Measurements from ENCODE around the gene IGDCC3. TPM values are rescaled to one million over a fixed set of nuclear protein-coding genes. Genes with fewer than 3 reads are reported as not detected.

IGDCC3 gene
- total and polyA plus RNA-seq, 2 of the 8 experiments (the other 6 are each of a cell fraction or from before 2014, with no cell fraction given): 26.8 to 45.7 TPM

DNA sequence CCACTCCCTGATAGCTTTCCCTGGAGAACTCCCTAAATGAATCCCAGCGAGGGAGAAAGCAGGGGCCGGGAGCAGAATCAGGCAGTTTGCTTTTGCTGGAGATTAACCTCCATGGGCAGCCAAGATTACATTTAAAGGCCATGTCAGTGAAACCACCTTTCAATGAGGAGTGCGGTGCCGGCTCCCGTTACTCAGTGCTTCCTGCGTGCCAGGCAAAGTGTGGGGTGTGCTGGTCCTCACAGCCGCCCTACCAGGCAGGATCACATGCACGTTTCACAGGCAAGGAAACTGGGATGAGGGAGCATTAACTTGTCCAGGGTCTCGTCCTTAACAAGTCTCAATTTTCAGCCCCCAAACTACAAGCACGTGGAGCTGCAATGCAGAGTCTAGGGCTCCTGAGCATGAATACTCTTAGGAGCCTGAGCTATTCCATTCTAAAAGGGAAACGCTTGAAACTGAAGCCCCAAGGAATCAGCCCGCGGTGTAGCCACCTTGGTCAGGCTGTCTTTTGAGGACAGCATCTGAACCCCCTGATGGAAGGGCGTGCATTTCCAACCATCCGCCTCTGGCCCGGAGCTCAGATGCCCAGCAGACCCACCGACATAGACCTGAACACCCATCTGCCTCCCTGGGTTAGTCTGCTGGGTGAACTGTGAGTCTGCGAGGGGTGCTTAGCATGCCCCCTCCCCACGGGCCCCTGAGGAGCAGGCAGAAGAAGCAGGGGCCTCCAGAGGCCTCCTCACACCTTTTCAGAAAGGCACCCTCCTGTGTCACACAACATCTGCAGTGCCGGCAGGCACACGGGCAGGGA is 5.6 kb downstream of the IGDCC3 start (continued):
- TF ChIP-seq CEBPB (IDR thresholded peaks at IDR 0.05; ENCODE audit: low read depth, low read length): no peak
- no peak for TF ChIP-seq NRF1 (IDR thresholded peaks at IDR 0.05; ENCODE audit: low read depth, low read length)
- TF ChIP-seq, protein P1, sequence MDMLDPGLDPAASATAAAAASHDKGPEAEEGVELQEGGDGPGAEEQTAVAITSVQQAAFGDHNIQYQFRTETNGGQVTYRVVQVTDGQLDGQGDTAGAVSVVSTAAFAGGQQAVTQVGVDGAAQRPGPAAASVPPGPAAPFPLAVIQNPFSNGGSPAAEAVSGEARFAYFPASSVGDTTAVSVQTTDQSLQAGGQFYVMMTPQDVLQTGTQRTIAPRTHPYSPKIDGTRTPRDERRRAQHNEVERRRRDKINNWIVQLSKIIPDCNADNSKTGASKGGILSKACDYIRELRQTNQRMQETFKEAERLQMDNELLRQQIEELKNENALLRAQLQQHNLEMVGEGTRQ (IDR thresholded peaks at IDR 0.05; ENCODE audit: low read length): no peak
- no peak for TF ChIP-seq BCL11A (IDR thresholded peaks at IDR 0.05; ENCODE audit: low read depth in 2 of 2, low read length in 2 of 2)

Measured in H1 (cell line).